MM.1S (cell line): ENCODE measurements around the gene GOLPH3.

ENCODE experiments used
- CTCF ChIP-seq: fragments of 300-600 bp; sonication (generic); IDR thresholded peaks from 2 replicates; pipeline ENCODE4 v1.5.1; 2016; ENCODE audit warnings: antibody characterized with exemption, low read length, mixed read lengths
- EZH2phosphoT487 ChIP-seq: fragments of 300-600 bp; sonication (generic); IDR thresholded peaks from 2 replicates; pipeline ENCODE4 v1.6.1; 2018; ENCODE audit warnings: antibody characterized with exemption, low read length

GRCh38 chr5:32187675-32188074, 13.6 kb upstream of the GOLPH3 start:
- TF ChIP-seq CTCF (no peak), EZH2phosphoT487 (no peak)
